ENCODE measurements around the gene EPHA8.

- TF ChIP-seq CTCF (IDR thresholded peaks at IDR 0.05; ENCODE audit: insufficient read depth, low read length) (no peak), POLR2AphosphoS5 (IDR thresholded peaks at IDR 0.05; ENCODE audit: low read depth) (no peak)
Measured at GRCh38 chr1:22557341-22557950, 5.8 kb upstream of the EPHA8 start.

All from HL-60 (cell line).